Activated CD4-positive, alpha-beta T cell treated with anti-CD3 and anti-CD28 coated beads, Interleukin-10, Interleukin-2, amounts not matched to agents 100 ng/mL and 50 ng/mL, durations not matched to agents 16 hours and 8 hours (primary cell): ENCODE measurements around the gene CENPA.

ENCODE experiments used
- DNase-seq: peaks from one replicate; pipeline ENCODE4 v3.0.0-alpha.2; 2020

The CENPA gene

DNA sequence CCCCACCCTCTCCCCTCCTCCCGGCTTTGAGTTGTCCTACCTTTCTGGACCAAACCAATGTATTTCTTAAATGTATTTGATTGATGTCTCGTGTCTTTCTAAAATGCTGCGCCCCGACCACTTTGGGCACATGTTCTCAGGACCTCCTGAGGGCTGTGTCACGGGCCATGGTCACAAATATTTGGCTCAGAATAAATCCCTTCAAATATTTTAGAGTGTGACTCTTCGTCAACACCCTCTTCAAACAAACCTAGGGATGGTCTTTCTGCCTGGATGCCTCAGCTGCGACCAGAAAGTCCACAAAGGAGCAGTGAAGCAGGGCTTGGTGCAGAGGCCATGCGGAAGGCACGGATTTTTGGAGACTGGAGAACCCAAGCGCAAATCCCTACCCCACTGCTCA lies 22.8 kb upstream of the CENPA start:
- DNase-seq: no peak

- peak; percentile 89 for DNase-seq
Measured at GRCh38 chr2:26764078-26764887, 21.6 kb upstream of the CENPA start, which contains the start of gene SLC35F6. TSS of gene SLC35F6 (plus strand) at chr2:26764284. CDS start at chr2:26764350, 66 bp downstream.

DNA sequence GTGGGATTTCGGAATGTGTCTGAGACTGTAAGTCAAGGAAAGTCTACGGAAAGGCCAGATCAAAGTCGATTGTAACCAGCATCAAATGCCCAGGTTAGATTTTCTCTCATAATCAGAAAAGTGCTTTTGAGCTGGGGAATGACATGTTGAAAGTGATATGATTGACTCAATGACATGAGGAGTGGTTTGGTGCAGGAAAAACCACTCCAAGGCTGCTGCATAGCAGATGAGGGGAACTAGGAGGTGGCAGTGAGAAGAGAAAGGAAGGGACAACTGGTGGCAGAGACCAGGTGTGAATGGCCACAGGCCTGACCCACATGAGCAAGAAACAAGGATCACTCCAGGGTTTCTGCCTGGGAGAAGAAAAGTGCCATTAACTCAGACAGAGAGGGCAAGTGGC lies 20.9 kb upstream of the CENPA start:
- no peak for DNase-seq

GRCh38 chr2:26765475-26766200 lies 20.2 kb upstream of the CENPA start:
- DNase-seq: no peak

GRCh38 chr2:26767129-26767528 lies 18.7 kb upstream of the CENPA start:
- DNase-seq: no peak

DNA sequence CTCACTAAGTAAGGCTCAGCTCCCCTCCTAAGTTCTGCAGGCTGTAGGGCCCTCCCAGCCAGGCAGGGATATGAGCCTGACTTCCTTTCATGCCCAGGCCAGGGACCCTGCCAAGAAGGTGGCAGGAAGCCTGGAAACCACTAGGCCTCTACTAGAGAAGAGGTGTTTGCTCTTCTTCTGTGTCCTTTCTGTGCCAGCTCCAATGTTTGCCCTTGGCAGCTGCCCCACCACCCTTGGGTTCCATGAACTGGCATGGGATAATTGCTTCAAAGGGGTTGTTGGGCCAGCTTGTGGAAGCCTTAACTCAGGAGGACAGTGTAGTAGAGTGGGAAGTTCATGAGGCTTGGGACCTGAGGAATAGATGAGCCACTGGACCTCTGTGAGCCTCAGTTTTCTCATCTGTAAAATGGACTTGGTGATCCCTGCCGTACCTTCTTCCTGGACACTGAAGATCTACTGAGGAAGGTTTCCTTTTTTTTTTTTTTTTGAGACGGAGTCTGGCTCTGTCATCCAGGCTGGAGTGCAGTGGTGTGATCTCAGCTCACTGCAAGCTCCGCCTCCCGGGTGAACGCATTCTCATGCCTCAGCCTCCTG lies 17.9 kb upstream of the CENPA start:
- no peak for DNase-seq

DNA sequence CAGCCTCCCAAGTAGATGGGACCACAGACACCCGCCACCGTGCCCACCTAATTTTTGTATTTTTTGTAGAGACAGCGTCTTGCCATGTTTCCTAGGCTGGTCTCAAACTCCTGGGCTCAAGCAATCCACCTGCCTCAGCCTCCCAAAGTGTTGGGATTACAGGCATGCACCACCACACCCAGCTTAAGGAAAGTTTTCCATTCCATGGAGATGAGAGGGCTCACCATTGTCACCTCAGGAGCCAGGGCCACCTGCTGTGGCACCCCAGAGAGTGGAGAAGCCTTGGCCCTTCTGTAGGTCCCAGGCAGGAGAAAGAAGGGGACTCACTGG lies 17.1 kb upstream of the CENPA start:
- no peak for DNase-seq

GRCh38 chr2:26769089-26769761 lies 16.6 kb upstream of the CENPA start:
- DNase-seq: peak; percentile 70

DNA sequence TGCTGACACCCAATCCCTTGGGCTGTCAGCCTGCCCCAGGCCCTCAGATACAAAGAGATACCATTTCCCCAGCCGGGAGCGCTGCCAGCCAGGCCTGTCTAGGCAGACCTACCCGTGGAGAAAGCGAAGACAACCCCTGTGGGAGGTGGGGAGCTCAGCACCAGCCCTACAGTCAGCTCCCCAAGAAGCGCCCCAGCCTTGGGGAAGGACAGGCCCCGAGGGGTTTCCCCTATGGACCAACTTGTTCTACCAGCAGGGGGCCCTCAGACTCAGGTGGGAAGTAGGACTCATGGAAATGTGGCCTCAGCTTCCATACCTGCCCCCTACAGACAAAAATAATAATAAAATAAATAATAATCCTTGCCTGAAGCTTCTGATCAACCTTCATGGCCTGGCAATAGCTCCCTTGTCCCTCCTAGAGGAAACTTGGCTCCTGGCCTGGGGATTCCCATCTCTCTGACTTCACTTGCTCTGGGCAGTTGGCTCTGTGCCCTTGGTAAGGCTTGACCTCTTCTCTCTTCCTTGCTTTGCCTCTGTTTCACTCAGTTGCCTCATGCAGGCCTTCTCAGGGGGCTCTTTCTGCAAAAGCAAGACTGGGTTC lies 14.8 kb upstream of the CENPA start:
- DNase-seq: peak; percentile 37

GRCh38 chr2:26772064-26773001 lies 13.5 kb upstream of the CENPA start:
- peak; percentile 63 for DNase-seq

GRCh38 chr2:26776195-26776800 lies 9.6 kb upstream of the CENPA start:
- DNase-seq: no peak

- DNase-seq: no peak
Measured at GRCh38 chr2:26778098-26778497, 7.8 kb upstream of the CENPA start.

DNA sequence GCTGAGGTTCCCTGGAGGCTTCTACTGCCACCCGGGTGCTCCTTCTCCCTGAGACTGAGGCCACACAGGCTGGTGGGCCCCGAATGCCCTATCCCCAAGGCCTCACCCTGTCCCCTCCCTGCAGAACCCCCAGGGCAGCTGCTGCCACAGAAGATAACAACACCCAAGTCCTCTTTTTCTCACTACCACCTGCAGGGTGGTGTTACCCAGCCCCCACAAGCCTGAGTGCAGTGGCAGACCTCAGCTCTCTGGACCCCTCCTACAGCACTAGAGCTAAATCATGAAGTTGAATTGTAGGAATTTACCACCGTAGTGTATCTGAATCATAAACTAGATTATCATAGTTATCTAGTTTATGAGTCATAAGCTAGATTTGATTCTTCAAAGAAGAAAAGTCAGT lies 7.3 kb upstream of the CENPA start:
- DNase-seq: no peak

DNA sequence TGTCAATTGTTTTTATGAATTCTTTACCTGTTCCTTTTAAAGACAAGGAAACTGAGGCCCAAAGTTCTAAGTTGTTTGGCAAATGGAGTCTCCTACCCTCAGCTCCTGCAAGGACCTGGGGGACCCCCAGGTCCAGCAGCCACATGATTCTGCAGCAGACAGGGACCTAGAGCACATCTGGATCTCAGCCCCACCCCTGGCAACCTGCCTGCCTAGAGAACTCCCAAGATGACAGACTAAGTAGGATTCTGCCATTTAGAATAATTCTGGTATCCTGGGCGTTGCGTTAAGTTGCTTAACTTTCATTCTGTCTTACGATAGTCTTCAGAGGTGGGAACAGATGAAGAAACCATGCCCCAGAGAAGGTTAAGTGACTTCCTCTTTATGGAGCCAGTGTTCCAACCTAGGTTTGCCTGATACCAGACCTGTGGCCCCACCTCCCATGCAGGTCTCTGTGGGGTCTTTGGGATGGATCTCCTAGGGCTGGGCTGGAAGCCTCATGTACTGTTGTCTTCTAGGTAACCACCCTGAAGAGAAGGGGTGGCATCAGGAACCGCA lies 5.6 kb upstream of the CENPA start:
- DNase-seq: no peak

DNA sequence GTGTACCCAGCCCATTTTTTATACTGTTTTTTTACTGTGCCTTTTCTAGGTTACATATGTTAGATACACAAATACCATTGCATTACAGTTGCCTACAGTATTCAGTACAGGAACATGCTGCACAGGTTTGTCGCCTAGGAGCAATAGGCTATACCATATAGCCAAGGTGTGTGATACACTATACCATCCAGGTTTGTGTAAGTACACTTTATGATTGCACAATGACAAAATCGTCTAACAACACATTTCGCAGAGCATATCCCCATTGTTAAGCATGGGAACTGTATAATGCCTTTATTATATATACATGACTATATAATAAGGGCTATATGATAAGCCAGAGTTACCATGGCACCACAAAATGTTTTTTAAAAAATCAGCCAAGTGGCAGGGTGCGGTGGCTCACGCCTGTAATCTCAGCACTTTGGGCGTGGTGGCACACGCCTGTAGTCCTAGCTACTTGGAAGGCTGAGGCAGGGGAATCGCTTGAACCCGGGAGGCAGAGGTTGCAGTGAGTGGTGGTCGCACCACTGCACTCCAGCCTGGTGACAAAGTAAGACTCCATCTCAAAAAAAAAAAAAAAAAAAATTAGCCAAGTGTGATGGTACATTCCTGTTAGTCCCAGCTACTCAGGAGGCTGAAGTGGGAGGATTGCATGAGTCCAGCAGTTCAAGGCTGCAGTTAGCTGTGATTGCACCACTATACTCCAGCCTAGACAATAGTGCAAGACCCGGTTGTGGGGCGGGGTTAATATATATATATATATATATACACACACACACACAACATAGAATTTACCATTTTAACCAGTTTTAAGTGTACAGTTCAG lies 2.8 kb upstream of the CENPA start:
- DNase-seq: no peak

- no peak for DNase-seq
Measured at GRCh38 chr2:26784570-26785234, 1.2 kb upstream of the CENPA start.

DNA sequence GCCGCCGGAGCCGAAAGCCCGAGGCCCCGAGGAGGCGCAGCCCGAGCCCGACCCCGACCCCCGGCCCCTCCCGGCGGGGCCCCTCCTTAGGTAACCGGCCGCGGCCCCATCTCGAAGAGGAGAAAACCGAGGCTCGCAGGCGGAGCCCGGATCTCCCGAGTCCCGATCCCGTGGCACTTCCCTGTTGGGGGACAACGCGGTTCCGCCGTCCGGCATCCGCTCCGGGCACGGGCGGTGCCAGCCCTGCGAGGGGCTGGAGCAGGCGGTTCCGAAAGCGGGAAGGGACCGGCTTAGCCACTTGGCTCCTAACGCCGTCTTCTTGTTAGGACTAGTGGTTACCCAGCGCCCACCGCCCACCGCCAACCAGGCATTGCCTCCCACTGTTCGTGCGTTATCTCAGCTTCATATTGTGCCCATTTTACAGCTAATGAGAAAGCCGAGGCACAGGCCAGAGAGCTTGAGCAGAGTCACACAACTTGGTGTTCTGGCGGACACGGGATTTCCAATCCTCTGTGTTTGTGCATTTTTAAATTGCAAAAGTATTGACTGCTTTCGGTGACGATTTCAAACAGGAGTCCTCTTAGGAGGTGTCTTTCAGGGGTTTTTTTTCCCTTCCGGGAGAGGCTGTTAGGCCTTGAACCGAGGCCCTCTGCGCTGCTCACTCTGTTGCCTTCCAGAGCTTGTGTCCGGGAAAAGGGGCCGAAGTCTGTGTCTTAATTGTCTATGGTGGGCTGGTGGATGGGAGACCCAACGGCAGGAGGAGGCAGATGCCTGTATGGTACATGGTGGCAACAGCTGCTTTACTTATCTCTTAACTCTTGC lies 562 bp downstream of the CENPA start:
- peak; percentile 47 for DNase-seq

DNA sequence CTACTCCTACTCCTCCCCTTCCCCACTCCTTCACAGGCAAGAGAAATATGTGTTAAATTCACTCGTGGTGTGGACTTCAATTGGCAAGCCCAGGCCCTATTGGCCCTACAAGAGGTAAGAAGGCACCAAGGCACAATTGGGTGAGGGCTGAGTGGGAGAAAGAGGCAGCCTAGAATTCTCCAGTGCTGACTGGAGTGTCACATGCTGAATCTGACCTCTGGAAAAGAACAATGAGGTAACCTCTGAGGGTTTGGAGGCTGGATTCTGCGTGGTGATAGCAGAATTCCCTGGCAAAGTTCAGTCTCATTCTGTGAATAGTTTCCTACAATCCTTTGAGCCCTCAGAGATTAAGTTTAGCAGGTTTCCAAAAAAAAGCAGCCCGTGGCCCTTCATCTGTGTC lies 6.9 kb downstream of the CENPA start:
- no peak for DNase-seq

GRCh38 chr2:26793518-26793917 lies 7.7 kb downstream of the CENPA start:
- no peak for DNase-seq
